Endothelial cell of umbilical vein (primary cell): ENCODE results near the gene COL20A1. TPM values are rescaled to one million over a fixed set of nuclear protein-coding genes. Genes with fewer than 3 reads are reported as not detected.

Experiments used
- BruUV-seq: library from RNA; stranded (reverse); fragments of 400-500 nt; replicated peaks from 2 replicates; lab custom pipeline; 2021; lab: Mats Ljungman, UMichigan
- CTCF ChIA-PET: fragments of 300-600, 350-600 bp; sonication (Branson Sonifier 250); formaldehyde crosslinking; loops from one replicate; lab custom pipeline; 2021; ENCODE audit warnings: antibody characterized with exemption, inconsistent platforms; lab: Charles Lee
- POLR2A ChIA-PET: fragments of 300-600, 350-600 bp; sonication (Branson Sonifier 250); formaldehyde crosslinking; loops from one replicate; lab custom pipeline; 2021; ENCODE audit warnings: antibody characterized with exemption, inconsistent platforms; lab: Charles Lee
- DNase-seq: peaks from one replicate; pipeline ENCODE4 v3.0.0-alpha.2; 2011; ENCODE audit warnings: low read depth, low spot score
- FAIRE-seq: peaks from 2 replicates; lab custom pipeline; 2011; peaks lifted over from hg19 to GRCh38; lab: Jason Lieb, UNC
- H2AFZ ChIP-seq: 2 replicates; pipeline ENCODE4 v1.6.0; 2012; ENCODE audit warnings: low read depth, low read length, control low read depth, inconsistent platforms
- H3K27ac ChIP-seq: 2 replicates; pipeline ENCODE4 v1.5.1; 2011; ENCODE audit warnings: low read depth, mild to moderate bottlenecking, control low read depth, low read length, moderate library complexity; ENCODE audit not compliant: insufficient read depth
- H3K27me3 ChIP-seq, 2 experiments: 2 replicates each; pipeline versions ENCODE4 v1.6.0 to v1.6.1; 2011; ENCODE audit warnings: low read length in 2 of 2, mixed read lengths in 1 of 2; ENCODE audit not compliant: control insufficient read depth in 2 of 2, insufficient read depth in 2 of 2
- H3K36me3 ChIP-seq, 2 experiments: 2 replicates in 1 of 2; 3 replicates in 1 of 2; pipeline ENCODE4 v1.5.1; 2011; ENCODE audit warnings: low read length in 2 of 2, mild to moderate bottlenecking in 1 of 2, moderate library complexity in 1 of 2; ENCODE audit not compliant: control insufficient read depth in 2 of 2, insufficient read depth in 2 of 2; ENCODE audit errors: extremely low read depth in 1 of 2
- H3K4me1 ChIP-seq: 3 replicates; pipeline ENCODE4 v1.5.1; 2011; ENCODE audit warnings: mild to moderate bottlenecking, low read length; ENCODE audit not compliant: control insufficient read depth, insufficient read depth; ENCODE audit errors: extremely low read depth
- H3K4me2 ChIP-seq: 2 replicates; pipeline ENCODE4 v1.6.1; 2011; ENCODE audit warnings: low read length, control low read depth, mixed read lengths; ENCODE audit not compliant: insufficient read depth
- H3K4me3 ChIP-seq, 3 experiments: fragments of 200-600 bp in 1 of 3; sonication (generic), shearing (Covaris generic) in 1 of 3; replicated peaks in 1 of 3; 2 replicates each; pipeline ENCODE4 v1.5.1; 2011 to 2016; ENCODE audit warnings: control low read depth in 3 of 3, low read length in 3 of 3, mild to moderate bottlenecking in 2 of 3, inconsistent platforms in 1 of 3, low read depth in 1 of 3, moderate library complexity in 1 of 3; ENCODE audit not compliant: insufficient read depth in 1 of 3
- H3K79me2 ChIP-seq: 2 replicates; pipeline ENCODE4 v1.6.0; 2012; ENCODE audit warnings: low read length, inconsistent platforms; ENCODE audit not compliant: control insufficient read depth, insufficient read depth
- H3K9ac ChIP-seq: replicated peaks from 2 replicates; pipeline ENCODE3; 2011; ENCODE audit warnings: low read length, control low read depth; ENCODE audit not compliant: insufficient read depth; ENCODE audit errors: extremely low read depth
- H3K9me1 ChIP-seq: replicated peaks from 3 replicates; pipeline ENCODE4 v1.6.0; 2011; ENCODE audit warnings: mild to moderate bottlenecking, low read length; ENCODE audit not compliant: control insufficient read depth, insufficient read depth; ENCODE audit errors: extremely low read depth
- H3K9me3 ChIP-seq: replicated peaks from 2 replicates; pipeline ENCODE4 v1.5.1; 2012; ENCODE audit warnings: low read length, inconsistent platforms; ENCODE audit not compliant: control insufficient read depth, insufficient read depth
- H4K20me1 ChIP-seq: replicated peaks from 2 replicates; pipeline ENCODE3; 2011; ENCODE audit warnings: mild to moderate bottlenecking, low read length; ENCODE audit not compliant: control insufficient read depth, insufficient read depth; ENCODE audit errors: extremely low read depth
- CTCF ChIP-seq, 2 donors: IDR thresholded peaks; 1 replicate in 1 of 2; 2 replicates in 1 of 2; pipeline ENCODE4 v1.5.1; 2011; ENCODE audit warnings: low read length in 2 of 2, mild to moderate bottlenecking in 2 of 2, moderate library complexity in 2 of 2, control low read depth in 1 of 2, inconsistent platforms in 1 of 2, low read depth in 1 of 2; ENCODE audit not compliant: insufficient read depth in 1 of 2; ENCODE audit errors: extremely low read depth in 1 of 2
- EZH2 ChIP-seq: IDR thresholded peaks from 2 replicates; pipeline ENCODE4 v1.6.1; 2012; ENCODE audit warnings: borderline replicate concordance, low read depth, mild to moderate bottlenecking, moderate library complexity, low read length, inconsistent platforms; ENCODE audit not compliant: severe bottlenecking
- FOS ChIP-seq: IDR thresholded peaks from 2 replicates; pipeline ENCODE4 v1.6.1; 2011; ENCODE audit warnings: mild to moderate bottlenecking, low read length, moderate library complexity, borderline replicate concordance; ENCODE audit not compliant: insufficient read depth
- GATA2 ChIP-seq: IDR thresholded peaks from 2 replicates; pipeline ENCODE4 v1.7.0; 2011; ENCODE audit warnings: low read depth, mild to moderate bottlenecking, moderate library complexity, mixed read lengths, low read length; ENCODE audit not compliant: insufficient read length, insufficient read depth
- JUN ChIP-seq: IDR thresholded peaks from 2 replicates; pipeline ENCODE4 v1.6.1; 2011; ENCODE audit warnings: borderline replicate concordance, low read depth; ENCODE audit not compliant: insufficient read length, insufficient read depth
- MAX ChIP-seq: IDR thresholded peaks from 2 replicates; pipeline ENCODE4 v1.6.1; 2011; ENCODE audit not compliant: insufficient read depth, insufficient read length
- MYC ChIP-seq: IDR thresholded peaks from one replicate; pipeline ENCODE4 v1.6.1; 2011; ENCODE audit warnings: mild to moderate bottlenecking, low read depth, low read length
- POLR2A ChIP-seq: IDR thresholded peaks from 2 replicates; pipeline ENCODE4 v1.6.1; 2012; ENCODE audit warnings: low read depth, mild to moderate bottlenecking, control low read depth, low read length
- POLR2AphosphoS5 ChIP-seq: IDR thresholded peaks from 2 replicates; pipeline ENCODE4 v1.6.1; 2012; ENCODE audit warnings: low read depth, mild to moderate bottlenecking, control low read depth, low read length, moderate library complexity; ENCODE audit not compliant: insufficient read depth
- dilution Hi-C: fragments of 300-500 bp; cut with MboI; formaldehyde crosslinking; loops from one replicate; pipeline ENCODE4 v1.15.0; 2019; ENCODE audit warnings: low sequenced_read_pairs; ENCODE audit not compliant: extremely low pct_ligation_motif_present
- intact Hi-C: fragments of 100-400 bp; cut with micrococcal nuclease; formaldehyde crosslinking; loops from one replicate; pipeline ENCODE4 v1.10.0; 2022
- polyA plus RNA-seq, 4 experiments: library from polyadenylated mRNA; depleted of rRNA in 3 of 4; stranded (reverse) in 3 of 4; unstranded in 1 of 4; fragments of >200 nt; gene quantifications; 2 replicates each; pipeline versions ENCODE4 v1.2.1 to v1.2.3, GENCODE V29; 2011 to 2012; ENCODE audit warnings: missing spikeins in 1 of 4
- total RNA-seq: library from RNA; stranded (reverse); gene quantifications from 2 replicates; pipeline ENCODE4 v1.2.3, GENCODE V29; 2021

The COL20A1 gene
- total and polyA plus RNA-seq, 2 donors (not counting 3 experiments of a cell fraction or from before 2014, with no cell fraction given): not detected

- DNase-seq (no peak), FAIRE-seq (no peak)
- no peak overlapping the region for H3K4me2 ChIP-seq
- H3K9ac ChIP-seq: no peak overlapping the region
- H3K4me1 ChIP-seq: no peaks in the 10 kb centered on the region
- no peaks in the 10 kb centered on the region for H4K20me1 ChIP-seq
- TF ChIP-seq MYC: no peak
- H3K27ac ChIP-seq: no peak overlapping the region
- H3K27me3 ChIP-seq: no peaks in the 10 kb centered on the region
- H2AFZ ChIP-seq: no peak overlapping the region
- no peaks in the 10 kb centered on the region for H3K9me3 ChIP-seq
- no peak overlapping the region for H3K4me3 ChIP-seq
- intact Hi-C loops: no loop called here
- H3K36me3 ChIP-seq: peaks cover 4 to 20% of the 10 kb centered on the region in 2 experiments
- ChIA-PET POLR2A (no interaction called here), CTCF (interaction anchor here (1.5 kb wide), 1 partner anchor 65 kb away, joined by 9 read pairs; no protein-coding TSS in a partner anchor)
- no TSS peak for BruUV-seq
- dilution Hi-C loops: no loop called here
- H3K9me1 ChIP-seq: no peaks in the 10 kb centered on the region
- no peaks in the 10 kb centered on the region for H3K79me2 ChIP-seq
Observed at GRCh38 chr20:63288581-63289251, 4.3 kb upstream of the COL20A1 start.

- DNase-seq (no peak), FAIRE-seq (no peak)
- Histone ChIP-seq H3K27me3 (no peaks in the 10 kb centered on the region), H2AFZ (no peak overlapping the region), H3K9ac (no peak overlapping the region), H3K9me1 (no peaks in the 10 kb centered on the region), H3K27ac (no peak overlapping the region), H3K79me2 (no peaks in the 10 kb centered on the region), H4K20me1 (no peaks in the 10 kb centered on the region), H3K9me3 (no peaks in the 10 kb centered on the region), H3K4me1 (no peaks in the 10 kb centered on the region), H3K4me3 (no peak overlapping the region), H3K36me3 (peaks cover 4 to 20% of the 10 kb centered on the region in 2 experiments), H3K4me2 (no peak overlapping the region)
- TSS peak; percentile 61 for BruUV-seq
- dilution Hi-C loops: no loop called here
- ChIA-PET POLR2A (no interaction called here), CTCF (interaction anchor here (1.4 to 3.8 kb wide), 3 partner anchors 19 to 66 kb away, joined by 3 to 50 read pairs (median 9); no protein-coding TSS in a partner anchor)
- TF ChIP-seq MAX (no peak), GATA2 (no peak), MYC (no peak), FOS (no peak), EZH2 (no peak), POLR2A (no peak), CTCF (IDR thresholded peaks at IDR 0.05; ENCODE audit: extremely low read depth in 1 of 2, insufficient read depth in 1 of 2, low read depth in 1 of 2, low read length in 2 of 2) (no peak), JUN (no peak), POLR2AphosphoS5 (no peak)
- intact Hi-C loops: loop anchor here (5.0 kb wide), 1 partner anchor 67 kb away; no protein-coding TSS in a partner anchor
Observed at GRCh38 chr20:63289311-63290135, 3.5 kb upstream of the COL20A1 start.
